Measurements from ENCODE around the gene ZNF710.

DNA sequence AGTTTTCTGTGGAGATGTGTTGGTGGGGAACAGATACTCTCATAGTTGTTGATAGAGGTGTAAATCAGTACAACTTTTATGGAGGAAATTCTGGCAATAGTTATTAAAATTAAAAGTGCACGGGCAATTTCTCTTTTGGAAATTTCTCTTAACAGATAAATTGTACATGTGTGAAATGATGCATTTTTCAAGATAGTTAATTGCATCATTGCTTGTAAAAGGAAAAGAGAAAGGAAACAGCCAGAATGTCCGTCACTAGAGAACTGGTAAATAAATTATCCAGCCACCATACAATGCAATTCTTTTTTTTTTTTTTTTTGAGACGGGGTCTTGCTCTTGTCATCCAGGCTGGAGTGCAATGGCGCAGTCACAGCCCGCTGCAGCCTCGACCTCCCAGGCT is 14.2 kb downstream of the ZNF710 start:
- TF ChIP-seq, protein P1, sequence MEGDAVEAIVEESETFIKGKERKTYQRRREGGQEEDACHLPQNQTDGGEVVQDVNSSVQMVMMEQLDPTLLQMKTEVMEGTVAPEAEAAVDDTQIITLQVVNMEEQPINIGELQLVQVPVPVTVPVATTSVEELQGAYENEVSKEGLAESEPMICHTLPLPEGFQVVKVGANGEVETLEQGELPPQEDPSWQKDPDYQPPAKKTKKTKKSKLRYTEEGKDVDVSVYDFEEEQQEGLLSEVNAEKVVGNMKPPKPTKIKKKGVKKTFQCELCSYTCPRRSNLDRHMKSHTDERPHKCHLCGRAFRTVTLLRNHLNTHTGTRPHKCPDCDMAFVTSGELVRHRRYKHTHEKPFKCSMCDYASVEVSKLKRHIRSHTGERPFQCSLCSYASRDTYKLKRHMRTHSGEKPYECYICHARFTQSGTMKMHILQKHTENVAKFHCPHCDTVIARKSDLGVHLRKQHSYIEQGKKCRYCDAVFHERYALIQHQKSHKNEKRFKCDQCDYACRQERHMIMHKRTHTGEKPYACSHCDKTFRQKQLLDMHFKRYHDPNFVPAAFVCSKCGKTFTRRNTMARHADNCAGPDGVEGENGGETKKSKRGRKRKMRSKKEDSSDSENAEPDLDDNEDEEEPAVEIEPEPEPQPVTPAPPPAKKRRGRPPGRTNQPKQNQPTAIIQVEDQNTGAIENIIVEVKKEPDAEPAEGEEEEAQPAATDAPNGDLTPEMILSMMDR (IDR thresholded peaks at IDR 0.05) = no peak
- TF ChIP-seq POLR2A (IDR thresholded peaks at IDR 0.05) = no peak
- TF ChIP-seq EP300 (IDR thresholded peaks at IDR 0.05) = no peak
